Activated CD4-positive, alpha-beta T cell treated with anti-CD3 and anti-CD28 coated beads for 36 hours (primary cell): ENCODE measurements around the gene MPV17. TPM values are rescaled to one million over a fixed set of nuclear protein-coding genes. Genes with fewer than 3 reads are reported as not detected.
"Not testable (repeated sequence)": the region's sequence is repeated elsewhere in the genome, so short reads cannot be mapped to it uniquely, and the experiment has no call there.

Experiments
- ATAC-seq: fragments of 200-7000 bp; cut with Tn5 transposase; one replicate; pipeline ENCODE4 v1.10.0; 2021; ENCODE audit warnings: mild to moderate bottlenecking, moderate library complexity
- CTCF ChIA-PET: fragments of 350-600 bp; sonication (Branson Sonifier 250); formaldehyde crosslinking; loops from one replicate; lab custom pipeline; 2021; ENCODE audit warnings: antibody characterized with exemption; lab: Charles Lee
- POLR2A ChIA-PET: fragments of 350-600 bp; sonication (Branson Sonifier 250); formaldehyde crosslinking; loops from one replicate; lab custom pipeline; 2021; ENCODE audit warnings: antibody characterized with exemption, inconsistent platforms; lab: Charles Lee
- DNase-seq: peaks from one replicate; pipeline ENCODE4 v3.0.0-alpha.2; 2020
- H3K27ac Mint-ChIP-seq: one replicate; pipeline ENCODE4 v1.8.0; 2021; ENCODE audit warnings: mixed read lengths
- H3K27me3 Mint-ChIP-seq: one replicate; pipeline ENCODE4 v1.8.0; 2021; ENCODE audit warnings: mixed read lengths
- H3K36me3 Mint-ChIP-seq: one replicate; pipeline ENCODE4 v1.8.0; 2021; ENCODE audit warnings: low read depth, mixed read lengths
- H3K4me1 Mint-ChIP-seq: one replicate; pipeline ENCODE4 v1.8.0; 2021; ENCODE audit warnings: mixed read lengths
- H3K4me3 Mint-ChIP-seq: one replicate; pipeline ENCODE4 v1.8.0; 2021; ENCODE audit warnings: mild to moderate bottlenecking, moderate library complexity, mixed read lengths
- H3K9me3 Mint-ChIP-seq: one replicate; pipeline ENCODE4 v1.8.0; 2021; ENCODE audit warnings: low read depth, mixed read lengths
- intact Hi-C, 2 experiments: fragments of 100-400 bp; cut with DNase I in 1 of 2; cut with micrococcal nuclease in 1 of 2; formaldehyde crosslinking; loops; one replicate each; pipeline versions ENCODE4 v1.14.2 to v1.15.1; 2022 to 2024; cut with DNase I, micrococcal nuclease
- total RNA-seq, 2 experiments: library from RNA; stranded (reverse); gene quantifications; one replicate each; pipeline ENCODE4 v1.2.3, GENCODE V29; 2021

MPV17 gene
- total RNA-seq, 2 experiments from 2014 or later: 93.4 to 103 TPM

DNA sequence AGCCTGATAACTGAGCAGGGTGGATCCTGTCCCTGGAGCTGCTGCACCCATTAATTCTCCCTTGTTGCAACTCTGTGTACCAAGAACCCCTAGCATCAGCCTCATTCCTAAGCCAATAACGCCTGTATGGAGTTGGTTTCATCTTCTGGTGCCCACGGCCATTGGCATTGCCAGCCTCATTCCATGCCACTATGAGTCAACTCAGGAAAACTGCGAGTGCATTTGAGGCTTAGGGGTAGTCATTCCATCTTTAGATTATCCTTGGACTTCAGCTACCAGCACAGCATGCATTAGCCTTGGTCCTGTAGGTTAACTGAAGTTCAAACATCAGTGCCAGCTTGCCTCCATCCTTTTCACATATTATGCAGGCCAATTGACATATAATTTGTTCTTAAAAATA, 42.1 kb downstream of the MPV17 start:
- intact Hi-C loops: loop anchor here (1.0 to 2.0 kb wide), 6 partner anchors 18 to 320 kb away; partner anchors contain the start of gene SLC30A3 (in 1 of the 2)

DNA sequence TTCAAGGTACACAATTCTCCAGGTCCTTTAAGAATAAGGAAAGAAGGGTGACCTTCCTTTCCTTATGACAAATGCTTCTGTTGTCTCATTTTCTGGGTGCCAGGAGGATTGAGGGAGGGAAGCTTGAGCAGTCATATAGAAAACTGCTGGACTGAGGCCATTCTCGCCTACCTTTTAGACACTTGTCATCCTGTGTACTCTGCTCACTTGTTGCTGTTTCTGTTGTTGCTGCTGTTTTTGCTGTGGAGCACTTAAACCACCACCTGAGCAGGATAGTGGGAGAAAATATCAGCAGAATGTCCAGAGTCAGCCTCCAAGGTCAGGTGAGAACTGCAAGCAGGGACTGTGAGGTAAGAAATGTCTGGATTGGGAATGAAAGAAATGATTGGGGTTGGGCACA, 44.9 kb downstream of the MPV17 start:
- CTCF ChIA-PET: interaction anchor here (0.7 to 3.8 kb wide), 4 partner anchors 10 to 316 kb away, joined by 3 to 32 read pairs (median 13); no protein-coding TSS in a partner anchor
- intact Hi-C loops: no loop called here
- no peak for ATAC-seq
- no peaks in the 10 kb centered on the region for H3K9me3 Mint-ChIP-seq
- peaks cover 13% of the 10 kb centered on the region for H3K27me3 Mint-ChIP-seq
- no peak for DNase-seq
- H3K36me3 Mint-ChIP-seq: no peaks in the 10 kb centered on the region
- POLR2A ChIA-PET: no interaction called here
- H3K27ac Mint-ChIP-seq: no peak overlapping the region
- peaks cover 4% of the 10 kb centered on the region for H3K4me1 Mint-ChIP-seq
- H3K4me3 Mint-ChIP-seq: no peak overlapping the region

More for the DNA sequence above, 42.1 kb downstream of the MPV17 start:
- DNase-seq (no peak), ATAC-seq (no peak)
- Mint-ChIP-seq H3K9me3 (no peaks in the 10 kb centered on the region), H3K27ac (no peak overlapping the region), H3K4me3 (no peak overlapping the region), H3K27me3 (peaks cover 15% of the 10 kb centered on the region), H3K4me1 (peaks cover 4% of the 10 kb centered on the region), H3K36me3 (no peaks in the 10 kb centered on the region)
- ChIA-PET POLR2A (interaction anchor here (0.6 kb wide), 1 partner anchor 139 kb away, joined by 3 read pairs; no protein-coding TSS in a partner anchor), CTCF (interaction anchor here (0.7 to 5.6 kb wide), 15 partner anchors 8 to 319 kb away, joined by 3 to 82 read pairs (median 12); partner anchors contain the start of gene SLC30A3)

DNA sequence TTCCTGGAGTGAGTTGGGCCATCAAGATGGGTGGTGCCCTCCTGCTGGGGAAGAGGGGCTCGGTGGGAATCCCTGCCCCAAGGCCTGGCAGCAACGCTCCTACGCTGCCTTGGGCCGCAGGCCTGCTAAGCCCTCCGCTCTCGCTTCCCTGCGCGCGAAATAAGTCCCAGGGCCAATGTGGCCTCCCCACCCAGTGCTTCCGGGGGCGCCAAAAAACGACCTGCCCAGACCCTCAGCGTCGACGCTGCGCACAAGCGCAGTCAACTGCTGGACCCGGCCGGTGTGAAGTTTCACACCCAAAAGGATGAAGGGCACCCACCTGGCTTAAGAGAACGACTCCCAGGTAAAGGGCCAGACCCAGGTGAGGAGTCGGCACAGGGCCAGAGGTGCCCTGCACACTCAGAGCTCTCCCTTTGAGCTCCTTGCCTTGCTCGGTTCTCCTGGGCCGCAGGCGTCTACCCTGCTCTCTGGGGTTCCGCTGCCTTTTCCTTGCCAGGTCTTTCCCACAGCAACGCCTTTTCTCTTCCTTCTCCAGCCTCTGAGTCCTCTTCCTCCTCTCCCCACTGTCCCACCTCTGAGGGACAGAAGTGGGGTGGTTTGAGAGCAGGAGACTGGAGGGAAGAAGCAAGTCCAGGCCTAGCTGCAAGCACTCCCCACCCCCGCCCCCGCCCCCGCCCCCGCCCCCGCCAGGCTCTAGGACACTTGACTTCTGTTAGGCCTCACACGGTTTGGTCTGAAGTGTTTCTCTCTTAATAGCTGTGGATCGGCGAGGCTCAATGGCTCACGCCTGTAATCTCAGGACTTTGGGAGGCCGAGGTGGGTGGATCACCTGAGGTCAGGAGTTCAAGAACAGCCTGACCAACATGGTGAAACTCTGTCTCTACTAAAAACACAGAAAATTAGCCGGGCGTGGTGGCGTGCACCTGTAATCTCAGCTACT, 47.4 kb downstream of the MPV17 start, which contains the start of gene DNAJC5G:
Gene DNAJC5G, plus strand, starts transcription at position 223 of the 940 bp plus-strand sequence. CDS start 1,296 bp downstream, outside the sequence.
- peaks cover 4% of the 10 kb centered on the region for H3K4me1 Mint-ChIP-seq
- H3K27ac Mint-ChIP-seq: no peak within 1 kb of the TSS
- H3K9me3 Mint-ChIP-seq: no peaks in the 10 kb centered on the region
- H3K36me3 Mint-ChIP-seq: no peaks in the 10 kb centered on the region
- H3K27me3 Mint-ChIP-seq: peaks cover 11% of the 10 kb centered on the region
- DNase-seq: no peak
- ChIA-PET CTCF (interaction anchor here (0.7 to 1.2 kb wide), 4 partner anchors 10 to 408 kb away, joined by 3 to 4 read pairs (median 3); no protein-coding TSS in a partner anchor), POLR2A (no interaction called here)
- intact Hi-C loops: no loop called here
- no peak for ATAC-seq
- H3K4me3 Mint-ChIP-seq: no peak within 1 kb of the TSS

DNA sequence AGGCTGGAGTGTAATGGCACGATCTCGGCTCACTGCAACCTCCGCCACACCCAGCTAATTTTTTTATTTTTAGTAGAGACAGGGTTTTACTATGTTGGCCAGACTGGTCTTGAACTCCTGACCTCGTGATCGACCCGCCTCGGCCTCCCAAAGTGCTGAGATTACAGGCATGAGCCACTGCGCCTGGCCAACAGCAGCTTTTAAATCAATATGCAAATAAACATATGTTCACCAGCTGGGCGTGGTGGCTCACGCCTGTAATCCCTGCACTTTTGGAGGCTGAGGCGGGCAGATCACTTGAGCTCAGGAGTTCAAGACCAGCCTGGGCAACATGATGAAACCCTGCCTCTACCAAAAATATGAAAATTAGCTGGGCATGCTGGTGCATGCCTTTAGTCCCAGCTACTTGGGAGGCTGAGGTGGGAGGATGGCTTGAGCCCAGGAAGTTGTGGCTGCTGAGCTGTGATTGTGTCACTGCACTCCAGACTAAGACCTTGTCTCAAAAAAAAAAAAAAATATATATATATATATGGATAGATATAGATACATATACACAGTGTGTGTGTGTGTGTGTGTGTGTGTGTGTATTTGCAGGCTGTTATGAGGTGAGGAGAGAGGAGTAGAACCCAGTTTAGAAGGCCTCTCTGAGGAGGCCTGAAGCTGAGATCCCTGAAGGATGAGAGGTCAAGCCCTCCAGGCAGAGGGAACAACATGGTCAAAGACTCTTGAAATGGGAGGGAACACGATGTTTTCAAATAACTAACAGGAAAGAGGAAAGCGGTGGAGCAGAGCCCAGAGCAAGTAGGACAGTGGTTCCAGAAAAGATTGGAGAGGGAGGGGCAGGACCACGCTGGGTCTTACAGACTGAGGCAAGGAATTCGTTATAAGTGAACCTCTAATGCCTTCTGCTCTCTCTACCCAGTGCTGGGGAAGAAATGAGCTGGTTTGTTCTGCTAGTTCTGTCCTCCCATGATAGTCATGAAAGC, 50.1 kb downstream of the MPV17 start:
- H3K36me3 Mint-ChIP-seq, ATAC-seq, intact Hi-C loops, DNase-seq, H3K4me1 Mint-ChIP-seq, H3K9me3 Mint-ChIP-seq, H3K4me3 Mint-ChIP-seq, H3K27ac Mint-ChIP-seq, H3K27me3 Mint-ChIP-seq: not testable (repeated sequence)
- CTCF ChIA-PET: interaction anchor here (0.6 to 4.2 kb wide), 9 partner anchors 9 to 311 kb away, joined by 3 to 25 read pairs (median 3); partner anchors contain the start of gene TRIM54
- POLR2A ChIA-PET: interaction anchor here (0.6 kb wide), 1 partner anchor 182 kb away, joined by 4 read pairs; no protein-coding TSS in a partner anchor

DNA sequence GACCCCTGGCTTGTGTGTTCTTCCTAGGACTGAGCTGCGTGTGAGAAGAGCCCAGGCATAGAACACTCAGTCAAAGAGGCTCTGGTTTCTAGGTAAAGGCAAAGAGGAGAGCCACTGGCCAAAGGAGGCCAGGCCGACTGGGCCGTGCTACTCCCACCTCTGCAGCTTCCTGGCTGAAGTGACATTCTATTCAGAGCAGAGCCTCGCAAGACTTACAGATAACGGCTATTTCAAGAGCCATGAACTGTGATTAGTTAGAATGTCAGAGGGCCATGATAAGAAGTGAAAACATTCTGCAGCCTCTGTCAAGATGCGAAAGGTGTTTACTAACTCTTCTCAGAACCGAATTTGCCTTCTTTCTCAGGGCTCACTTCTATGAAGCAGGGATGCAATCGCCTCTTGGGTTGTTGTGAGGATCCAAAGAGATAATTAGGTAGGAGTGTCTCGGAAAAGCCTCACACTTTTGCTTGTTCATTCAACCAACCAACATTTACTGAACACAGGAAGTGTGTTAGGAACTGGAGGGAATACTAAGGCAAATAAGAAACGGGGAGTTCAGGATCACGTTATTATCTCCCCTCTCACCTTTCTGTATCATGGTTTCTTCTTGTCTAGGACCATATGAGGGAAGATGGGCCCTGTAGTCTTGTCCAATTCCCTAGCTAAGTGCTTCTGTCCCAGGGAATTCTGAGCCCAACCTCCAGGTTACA, 51.1 kb downstream of the MPV17 start:
- H3K27me3 Mint-ChIP-seq: peaks cover 5% of the 10 kb centered on the region
- no peaks in the 10 kb centered on the region for H3K9me3 Mint-ChIP-seq
- ChIA-PET POLR2A (no interaction called here), CTCF (interaction anchor here (0.5 to 4.2 kb wide), 8 partner anchors 8 to 310 kb away, joined by 3 to 25 read pairs (median 3); partner anchors contain the start of gene TRIM54)
- ATAC-seq: no peak
- intact Hi-C loops: no loop called here
- no peak overlapping the region for H3K27ac Mint-ChIP-seq
- no peaks in the 10 kb centered on the region for H3K36me3 Mint-ChIP-seq
- no peaks in the 10 kb centered on the region for H3K4me1 Mint-ChIP-seq
- no peak overlapping the region for H3K4me3 Mint-ChIP-seq
- DNase-seq: no peak

DNA sequence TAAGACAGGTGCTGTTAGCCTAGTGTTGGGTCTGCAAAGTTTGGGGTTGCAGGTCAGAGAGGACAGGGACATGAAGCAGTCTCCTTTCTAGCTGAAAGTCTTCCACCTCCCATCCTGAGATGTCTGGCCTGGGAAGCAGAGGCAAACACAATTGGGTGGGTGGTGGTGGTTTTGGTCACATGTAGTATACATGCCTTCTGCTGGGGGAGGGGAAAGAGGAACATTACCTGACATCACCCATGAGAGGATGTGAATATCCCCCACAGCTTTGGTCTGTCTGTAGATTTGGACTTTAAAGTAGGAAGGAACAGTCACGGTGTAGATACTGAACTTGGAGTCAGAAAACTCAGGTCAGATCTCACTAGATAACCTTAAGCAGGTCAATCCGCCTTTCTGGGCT, 52.2 kb downstream of the MPV17 start:
- Mint-ChIP-seq H3K4me3 (no peak overlapping the region), H3K9me3 (no peaks in the 10 kb centered on the region), H3K4me1 (no peaks in the 10 kb centered on the region), H3K27me3 (peaks cover 5% of the 10 kb centered on the region), H3K27ac (no peak overlapping the region), H3K36me3 (no peaks in the 10 kb centered on the region)
- ATAC-seq (no peak), DNase-seq (no peak)
- intact Hi-C loops: no loop called here
- ChIA-PET POLR2A (interaction anchor here (0.7 kb wide), 1 partner anchor 437 kb away, joined by 3 read pairs; no protein-coding TSS in a partner anchor), CTCF (interaction anchor here (0.7 to 4.2 kb wide), 5 partner anchors 11 to 181 kb away, joined by 3 to 25 read pairs (median 5); partner anchors contain the start of gene TRIM54)

DNA sequence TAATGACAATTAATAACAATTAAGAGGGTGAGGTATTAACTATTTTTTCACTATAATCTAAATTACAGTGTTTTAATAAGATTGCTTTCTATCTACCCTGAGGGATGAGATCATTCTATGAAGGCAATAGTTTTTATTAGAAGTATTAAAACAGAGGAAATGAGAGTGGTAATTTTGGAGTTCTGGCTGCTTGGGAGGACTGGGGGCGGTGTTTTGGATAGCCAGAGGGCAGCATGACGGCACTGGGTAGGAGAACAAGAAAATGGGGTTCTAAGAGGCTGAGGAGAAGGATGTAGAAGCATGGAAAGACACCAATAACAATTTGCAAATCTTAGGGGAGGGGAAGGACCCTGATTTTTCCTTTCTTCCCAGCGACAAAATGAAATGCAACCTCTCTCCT, 52.8 kb downstream of the MPV17 start:
- H3K27me3 Mint-ChIP-seq: peaks cover 10% of the 10 kb centered on the region
- H3K4me1 Mint-ChIP-seq: peaks cover 4% of the 10 kb centered on the region
- no peaks in the 10 kb centered on the region for H3K36me3 Mint-ChIP-seq
- ChIA-PET CTCF (interaction anchor here (0.7 to 4.2 kb wide), 4 partner anchors 10 to 33 kb away, joined by 5 to 25 read pairs (median 8); partner anchors contain the start of gene TRIM54), POLR2A (interaction anchor here (0.5 to 0.7 kb wide), 2 partner anchors 315 to 436 kb away, joined by 3 to 6 read pairs; no protein-coding TSS in a partner anchor)
- no peak for DNase-seq
- no peak overlapping the region for H3K27ac Mint-ChIP-seq
- no peaks in the 10 kb centered on the region for H3K9me3 Mint-ChIP-seq
- H3K4me3 Mint-ChIP-seq: no peak overlapping the region
- intact Hi-C loops: no loop called here
- no peak for ATAC-seq

DNA sequence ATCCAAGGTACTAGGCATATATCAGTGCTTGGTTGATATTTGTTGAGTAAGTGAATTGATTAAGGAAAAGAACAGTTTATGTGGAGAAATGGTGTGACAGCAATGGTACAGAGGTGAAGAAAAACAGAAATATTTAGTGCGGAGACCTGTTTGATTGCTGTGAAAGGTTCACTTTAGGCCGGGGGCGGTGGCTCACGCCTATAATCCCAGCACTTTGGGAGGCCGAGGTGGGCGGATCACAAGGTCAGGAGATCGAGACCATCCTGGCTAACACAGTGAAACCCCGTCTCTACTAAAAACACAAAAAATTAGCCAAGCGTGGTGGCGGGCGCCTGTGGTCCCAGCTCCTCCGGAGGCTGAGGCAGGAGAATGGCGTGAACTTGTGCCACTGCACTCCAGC, 54.6 kb downstream of the MPV17 start:
- DNase-seq, H3K9me3 Mint-ChIP-seq, ATAC-seq, POLR2A ChIA-PET, H3K4me3 Mint-ChIP-seq, H3K36me3 Mint-ChIP-seq, H3K27ac Mint-ChIP-seq, intact Hi-C loops: not testable (repeated sequence)
- peaks cover 20% of the 10 kb centered on the region for H3K27me3 Mint-ChIP-seq
- peaks cover 16% of the 10 kb centered on the region for H3K4me1 Mint-ChIP-seq
- CTCF ChIA-PET: interaction anchor here (1.8 kb wide), 1 partner anchor 19 kb away, joined by 3 read pairs; no protein-coding TSS in a partner anchor

GRCh38 chr2:27265536-27265870, 57.4 kb downstream of the MPV17 start:
- intact Hi-C loops: no loop called here
- POLR2A ChIA-PET: no interaction called here

More at GRCh38 chr2:27265536-27265870, 57.4 kb downstream of the MPV17 start:
- H3K9me3 Mint-ChIP-seq: no peaks in the 10 kb centered on the region
- CTCF ChIA-PET: interaction anchor here (0.6 to 6.3 kb wide), 9 partner anchors 10 to 253 kb away, joined by 3 to 82 read pairs (median 4); partner anchors contain the start of genes DNAJC5G and TRIM54
- H3K36me3 Mint-ChIP-seq: no peaks in the 10 kb centered on the region
- peaks cover 35% of the 10 kb centered on the region for H3K27me3 Mint-ChIP-seq
- ATAC-seq: no peak
- H3K4me1 Mint-ChIP-seq: peaks cover 23% of the 10 kb centered on the region
- no peak overlapping the region for H3K27ac Mint-ChIP-seq
- H3K4me3 Mint-ChIP-seq: no peak overlapping the region
- no peak for DNase-seq
